Stimulated activated CD4-positive, alpha-beta T cell treated with anti-CD3 and anti-CD28 coated beads, Interleukin-4, amount 100 ng/mL, for 4 hours (primary cell): ENCODE measurements around the gene CLK2.
"Not testable (repeated sequence)": the region's sequence is repeated elsewhere in the genome, so short reads cannot be mapped to it uniquely, and the experiment has no call there.

Experiments used
- DNase-seq, 2 experiments: peaks; one replicate each; pipeline ENCODE4 v3.0.0-alpha.2; 2020

Gene CLK2

GRCh38 chr1:155241069-155241679 is 32.1 kb downstream of the CLK2 start:
- DNase-seq = peak; percentile 43 to 61

GRCh38 chr1:155236451-155236850 is 36.9 kb downstream of the CLK2 start:
- no peak for DNase-seq

- DNase-seq = not testable (repeated sequence)
These were observed 37.9 kb downstream of the CLK2 start for GRCh38 chr1:155235375-155235774.

- DNase-seq = not testable (repeated sequence)
These were observed 39.8 kb downstream of the CLK2 start for GRCh38 chr1:155233502-155233901.

GRCh38 chr1:155232001-155232978 is 41.0 kb downstream of the CLK2 start:
- DNase-seq = not testable (repeated sequence)

GRCh38 chr1:155231302-155231701 is 42.0 kb downstream of the CLK2 start:
- DNase-seq = not testable (repeated sequence)

- no peak for DNase-seq
These were observed 45.2 kb downstream of the CLK2 start for GRCh38 chr1:155228096-155228427.

- peak; percentile 98 for DNase-seq
These were observed 45.8 kb downstream of the CLK2 start for GRCh38 chr1:155227261-155228095.

- DNase-seq = peak in 1 of 2 experiments; percentile 33
These were observed 46.4 kb downstream of the CLK2 start for GRCh38 chr1:155226910-155227260.

- DNase-seq = peak; percentile 77 to 80
These were observed 47.0 kb downstream of the CLK2 start for GRCh38 chr1:155226188-155226909.

GRCh38 chr1:155225404-155225759 is 47.9 kb downstream of the CLK2 start:
- not testable (repeated sequence) for DNase-seq

- no peak for DNase-seq
These were observed 50.3 kb downstream of the CLK2 start for GRCh38 chr1:155223047-155223446.

GRCh38 chr1:155220211-155220965 is 52.9 kb downstream of the CLK2 start:
- DNase-seq = not testable (repeated sequence)

GRCh38 chr1:155219592-155220031 is 53.7 kb downstream of the CLK2 start:
- no peak for DNase-seq

- no peak for DNase-seq
These were observed 54.3 kb downstream of the CLK2 start for GRCh38 chr1:155218854-155219591.

- DNase-seq = not testable (repeated sequence)
These were observed 58.6 kb downstream of the CLK2 start for GRCh38 chr1:155214702-155215101.
